IMR-90 (cell line): ENCODE results near the gene WSB2. TPM values are rescaled to one million over a fixed set of nuclear protein-coding genes. Genes with fewer than 3 reads are reported as not detected.

Source experiments
- ATAC-seq: fragments of 200-7000 bp; cut with Tn5 transposase; 2 replicates; pipeline ENCODE4 v1.9.1; 2020; ENCODE audit warnings: low read depth, mild to moderate bottlenecking, moderate library complexity
- BruUV-seq: library from RNA; stranded (reverse); fragments of 400-500 nt; replicated peaks from 2 replicates; lab custom pipeline; 2021; lab: Mats Ljungman, UMichigan
- CTCF ChIA-PET: fragments of 300-600 bp; formaldehyde crosslinking; extraction: SDS; loops from one replicate; lab custom pipeline; 2021; ENCODE audit warnings: antibody characterized with exemption; lab: Yijun Ruan, JAX
- POLR2A ChIA-PET: fragments of 300-600 bp; sonication (Branson Sonifier 250); formaldehyde crosslinking; loops from one replicate; lab custom pipeline; 2022; ENCODE audit warnings: antibody characterized with exemption; ENCODE audit not compliant: unreplicated experiment; lab: Charles Lee
- DNase-seq: peaks from one replicate; pipeline ENCODE4 v3.0.0; 2013
- H2AFZ ChIP-seq: replicated peaks from 2 replicates; pipeline ENCODE3; 2013; ENCODE audit warnings: low read length, mild to moderate bottlenecking; ENCODE audit not compliant: poor library complexity
- H2AK5ac ChIP-seq: 2 replicates; pipeline ENCODE4 v1.6.1; 2013; ENCODE audit warnings: low read depth, low read length, inconsistent platforms
- H2AK9ac ChIP-seq: replicated peaks from 2 replicates; pipeline ENCODE3; 2013; ENCODE audit warnings: mild to moderate bottlenecking, low read depth, low read length, moderate library complexity; ENCODE audit not compliant: poor library complexity
- H2BK120ac ChIP-seq: 2 replicates; pipeline ENCODE4 v1.6.1; 2013; ENCODE audit warnings: low read depth, low read length, inconsistent platforms
- H2BK15ac ChIP-seq: 3 replicates; pipeline ENCODE4 v1.6.1; 2013; ENCODE audit warnings: low read depth, low read length, inconsistent platforms
- H2BK20ac ChIP-seq: 2 replicates; pipeline ENCODE4 v1.6.1; 2013; ENCODE audit warnings: low read depth, mild to moderate bottlenecking, inconsistent platforms, low read length, moderate library complexity
- H2BK5ac ChIP-seq: 2 replicates; pipeline ENCODE4 v1.6.1; 2013; ENCODE audit warnings: mild to moderate bottlenecking, low read depth, low read length, inconsistent platforms; ENCODE audit not compliant: poor library complexity, severe bottlenecking
- H3K14ac ChIP-seq: replicated peaks from 2 replicates; pipeline ENCODE4 v1.6.1; 2013; ENCODE audit warnings: low read depth, low read length, inconsistent platforms
- H3K18ac ChIP-seq: 2 replicates; pipeline ENCODE4 v1.6.1; 2013; ENCODE audit warnings: low read depth, low read length, control low read depth
- H3K23ac ChIP-seq: 2 replicates; pipeline ENCODE4 v1.6.1; 2013; ENCODE audit warnings: low read depth, low read length, inconsistent platforms
- H3K27ac ChIP-seq: 2 replicates; pipeline ENCODE4 v1.5.1; 2013; ENCODE audit warnings: mild to moderate bottlenecking, control low read depth, low read length; ENCODE audit not compliant: insufficient read depth
- H3K27me3 ChIP-seq: 2 replicates; pipeline ENCODE4 v1.6.1; 2013; ENCODE audit warnings: low read length; ENCODE audit not compliant: control insufficient read depth, insufficient read depth
- H3K36me3 ChIP-seq: 2 replicates; pipeline ENCODE4 v1.6.1; 2013; ENCODE audit warnings: low read length, mixed read lengths; ENCODE audit not compliant: control insufficient read depth, insufficient read depth
- H3K4ac ChIP-seq: 2 replicates; pipeline ENCODE4 v1.6.1; 2013; ENCODE audit warnings: low read depth, low read length, inconsistent platforms
- H3K4me1 ChIP-seq: 2 replicates; pipeline ENCODE4 v1.6.1; 2013; ENCODE audit warnings: low read length, mixed read lengths; ENCODE audit not compliant: control insufficient read depth, insufficient read depth
- H3K4me2 ChIP-seq: 2 replicates; pipeline ENCODE4 v1.6.1; 2013; ENCODE audit warnings: low read depth, mild to moderate bottlenecking, control low read depth, low read length, moderate library complexity
- H3K4me3 ChIP-seq: 2 replicates; pipeline ENCODE4 v1.5.1; 2013; ENCODE audit warnings: low read depth, mild to moderate bottlenecking, control low read depth, low read length, moderate library complexity; ENCODE audit not compliant: insufficient read depth
- H3K56ac ChIP-seq: 2 replicates; pipeline ENCODE4 v1.6.1; 2013; ENCODE audit warnings: low read length, inconsistent platforms; ENCODE audit not compliant: insufficient read depth; ENCODE audit errors: extremely low read depth
- H3K79me1 ChIP-seq, 2 experiments: 2 replicates each; pipeline ENCODE4 v1.6.1; 2013; ENCODE audit warnings: low read length in 2 of 2, inconsistent platforms in 1 of 2, low read depth in 1 of 2
- H3K9ac ChIP-seq: 2 replicates; pipeline ENCODE4 v1.6.1; 2013; ENCODE audit warnings: low read depth, low read length, control low read depth
- H3K9me1 ChIP-seq: 2 replicates; pipeline ENCODE4 v1.6.1; 2013; ENCODE audit warnings: low read length, inconsistent platforms; ENCODE audit not compliant: insufficient read depth
- H3K9me3 ChIP-seq: 2 replicates; pipeline ENCODE4 v1.6.1; 2013; ENCODE audit warnings: low read length; ENCODE audit not compliant: control insufficient read depth, insufficient read depth
- H4K20me1 ChIP-seq: 2 replicates; pipeline ENCODE4 v1.6.1; 2013; ENCODE audit warnings: low read length, inconsistent platforms; ENCODE audit not compliant: insufficient read depth
- H4K5ac ChIP-seq: 2 replicates; pipeline ENCODE4 v1.6.1; 2013; ENCODE audit warnings: mild to moderate bottlenecking, low read depth, low read length, control low read depth
- H4K8ac ChIP-seq, 2 experiments: 2 replicates each; pipeline ENCODE4 v1.6.1; 2013; ENCODE audit warnings: low read depth in 2 of 2, low read length in 2 of 2, control low read depth in 1 of 2, inconsistent platforms in 1 of 2
- H4K91ac ChIP-seq: 2 replicates; pipeline ENCODE4 v1.6.1; 2013; ENCODE audit warnings: low read depth, low read length, inconsistent platforms; ENCODE audit not compliant: insufficient read depth
- MXI1 ChIP-seq: IDR thresholded peaks from 2 replicates; pipeline ENCODE4 v1.6.1; 2012; ENCODE audit warnings: low read depth, mild to moderate bottlenecking, low read length, moderate library complexity, borderline replicate concordance
- WGBS, 2 experiments: methylation state at CpG; one replicate each; pipeline versions ENCODE4 v1.1.5 to v1.1.7; 2013; ENCODE audit warnings: missing lambda C conversion rate in 2 of 2; ENCODE audit not compliant: insufficient read length in 1 of 2; ENCODE audit errors: extremely low coverage in 2 of 2; 5-methylcytosine and 5-hydroxymethylcytosine counted together
- dilution Hi-C: fragments of 300-500 bp; cut with HindIII; formaldehyde crosslinking; loops from one replicate; pipeline ENCODE4 v1.14.3; 2018; ENCODE audit warnings: low sequenced_read_pairs; ENCODE audit not compliant: unreplicated experiment
- in situ Hi-C: fragments of 300-500 bp; cut with MboI; formaldehyde crosslinking; loops from 3 replicates; pipeline ENCODE4 v1.14.3; 2019; ENCODE audit warnings: low sequenced_read_pairs, inconsistent platforms, mixed read lengths
- intact Hi-C: fragments of 100-400 bp; cut with micrococcal nuclease; formaldehyde crosslinking; loops from 2 replicates; pipeline ENCODE4 v1.10.0; 2022
- polyA plus RNA-seq, 3 experiments: library from polyadenylated mRNA; depleted of rRNA; stranded (reverse); fragments of >200 nt; gene quantifications; 2 replicates each; pipeline ENCODE4 v1.2.3, GENCODE V29; 2012; ENCODE audit warnings: low replicate concordance in 1 of 3
- total RNA-seq: library from RNA; depleted of rRNA; stranded (reverse); fragments of >200 nt; gene quantifications from 2 replicates; pipeline ENCODE4 v1.2.3, GENCODE V29; 2012

Gene WSB2
- total and polyA plus RNA-seq, 2 of the 4 experiments (the other 2 are of a cell fraction), result 92.8 to 180 TPM

- H3K4me1 ChIP-seq, result no peaks in the 10 kb centered on the region
- no peak overlapping the region for H2BK5ac ChIP-seq
- H4K8ac ChIP-seq, result no peak overlapping the region
- no peaks in the 10 kb centered on the region for H3K9me3 ChIP-seq
- H2BK20ac ChIP-seq, result no peak overlapping the region
- no peak overlapping the region for H3K4me2 ChIP-seq
- H3K23ac ChIP-seq, result no peak overlapping the region
- dilution Hi-C loops, result no loop called here
- no peaks in the 10 kb centered on the region for H3K79me1 ChIP-seq
- H3K27me3 ChIP-seq, result no peaks in the 10 kb centered on the region
- POLR2A ChIA-PET, result no interaction called here
- H2BK15ac ChIP-seq, result no peak overlapping the region
- no peak for TF ChIP-seq MXI1
- intact Hi-C loops, result no loop called here
- CTCF ChIA-PET, result no interaction called here
- whole genome bisulfite sequencing, 2 experiments, result 100% methylated on average over 1 of the region's 3 CpGs; no CpG with 5 or more reads in 1 of the 2 experiments
- H3K9ac ChIP-seq, result no peak overlapping the region
- H3K4ac ChIP-seq, result no peak overlapping the region
- no peak overlapping the region for H2BK120ac ChIP-seq
- no peaks in the 10 kb centered on the region for H4K20me1 ChIP-seq
- H3K9me1 ChIP-seq, result 0 out of 2 replicates have a peak, but pooled peaks cover 4% of the 10 kb centered on the region
- H3K4me3 ChIP-seq, result no peak overlapping the region
- H2AFZ ChIP-seq, result no peak overlapping the region
- H3K27ac ChIP-seq, result no peak overlapping the region
- no peak overlapping the region for H4K5ac ChIP-seq
- no peak overlapping the region for H4K91ac ChIP-seq
- no peak for ATAC-seq
- in situ Hi-C loops, result no loop called here
- H3K14ac ChIP-seq, result no peak overlapping the region
- no peak for DNase-seq
- no peak overlapping the region for H2AK5ac ChIP-seq
- no TSS peak for BruUV-seq
- no peak overlapping the region for H2AK9ac ChIP-seq
- H3K36me3 ChIP-seq, result peaks cover 4% of the 10 kb centered on the region; the same call in 1 of the 2 replicates
- H3K56ac ChIP-seq, result no peak overlapping the region
- no peak overlapping the region for H3K18ac ChIP-seq
Measured at GRCh38 chr12:118070650-118071049, 9.7 kb upstream of the WSB2 start.
